Endothelial cell of umbilical vein (primary cell): ENCODE measurements around the gene ZER1. TPM values are rescaled to one million over a fixed set of nuclear protein-coding genes. Genes with fewer than 3 reads are reported as not detected.

Experiments
- BruUV-seq: library from RNA; stranded (reverse); fragments of 400-500 nt; replicated peaks from 2 replicates; lab custom pipeline; 2021; lab: Mats Ljungman, UMichigan
- CTCF ChIA-PET: fragments of 300-600, 350-600 bp; sonication (Branson Sonifier 250); formaldehyde crosslinking; loops from one replicate; lab custom pipeline; 2021; ENCODE audit warnings: antibody characterized with exemption, inconsistent platforms; lab: Charles Lee
- POLR2A ChIA-PET: fragments of 300-600, 350-600 bp; sonication (Branson Sonifier 250); formaldehyde crosslinking; loops from one replicate; lab custom pipeline; 2021; ENCODE audit warnings: antibody characterized with exemption, inconsistent platforms; lab: Charles Lee
- DNase-seq: peaks from one replicate; pipeline ENCODE4 v3.0.0-alpha.2; 2011; ENCODE audit warnings: low read depth, low spot score
- FAIRE-seq: peaks from 2 replicates; lab custom pipeline; 2011; peaks lifted over from hg19 to GRCh38; lab: Jason Lieb, UNC
- H2AFZ ChIP-seq: 2 replicates; pipeline ENCODE4 v1.6.0; 2012; ENCODE audit warnings: low read depth, low read length, control low read depth, inconsistent platforms
- H3K27ac ChIP-seq: 2 replicates; pipeline ENCODE4 v1.5.1; 2011; ENCODE audit warnings: low read depth, mild to moderate bottlenecking, control low read depth, low read length, moderate library complexity; ENCODE audit not compliant: insufficient read depth
- H3K27me3 ChIP-seq, 2 experiments: 2 replicates each; pipeline versions ENCODE4 v1.6.0 to v1.6.1; 2011; ENCODE audit warnings: low read length in 2 of 2, mixed read lengths in 1 of 2; ENCODE audit not compliant: control insufficient read depth in 2 of 2, insufficient read depth in 2 of 2
- H3K36me3 ChIP-seq, 2 experiments: 2 replicates in 1 of 2; 3 replicates in 1 of 2; pipeline ENCODE4 v1.5.1; 2011; ENCODE audit warnings: low read length in 2 of 2, mild to moderate bottlenecking in 1 of 2, moderate library complexity in 1 of 2; ENCODE audit not compliant: control insufficient read depth in 2 of 2, insufficient read depth in 2 of 2; ENCODE audit errors: extremely low read depth in 1 of 2
- H3K4me1 ChIP-seq: 3 replicates; pipeline ENCODE4 v1.5.1; 2011; ENCODE audit warnings: mild to moderate bottlenecking, low read length; ENCODE audit not compliant: control insufficient read depth, insufficient read depth; ENCODE audit errors: extremely low read depth
- H3K4me2 ChIP-seq: 2 replicates; pipeline ENCODE4 v1.6.1; 2011; ENCODE audit warnings: low read length, control low read depth, mixed read lengths; ENCODE audit not compliant: insufficient read depth
- H3K4me3 ChIP-seq, 3 experiments: fragments of 200-600 bp in 1 of 3; sonication (generic), shearing (Covaris generic) in 1 of 3; replicated peaks in 1 of 3; 2 replicates each; pipeline ENCODE4 v1.5.1; 2011 to 2016; ENCODE audit warnings: control low read depth in 3 of 3, low read length in 3 of 3, mild to moderate bottlenecking in 2 of 3, inconsistent platforms in 1 of 3, low read depth in 1 of 3, moderate library complexity in 1 of 3; ENCODE audit not compliant: insufficient read depth in 1 of 3
- H3K79me2 ChIP-seq: 2 replicates; pipeline ENCODE4 v1.6.0; 2012; ENCODE audit warnings: low read length, inconsistent platforms; ENCODE audit not compliant: control insufficient read depth, insufficient read depth
- H3K9ac ChIP-seq: replicated peaks from 2 replicates; pipeline ENCODE3; 2011; ENCODE audit warnings: low read length, control low read depth; ENCODE audit not compliant: insufficient read depth; ENCODE audit errors: extremely low read depth
- H3K9me1 ChIP-seq: replicated peaks from 3 replicates; pipeline ENCODE4 v1.6.0; 2011; ENCODE audit warnings: mild to moderate bottlenecking, low read length; ENCODE audit not compliant: control insufficient read depth, insufficient read depth; ENCODE audit errors: extremely low read depth
- H3K9me3 ChIP-seq: replicated peaks from 2 replicates; pipeline ENCODE4 v1.5.1; 2012; ENCODE audit warnings: low read length, inconsistent platforms; ENCODE audit not compliant: control insufficient read depth, insufficient read depth
- H4K20me1 ChIP-seq: replicated peaks from 2 replicates; pipeline ENCODE3; 2011; ENCODE audit warnings: mild to moderate bottlenecking, low read length; ENCODE audit not compliant: control insufficient read depth, insufficient read depth; ENCODE audit errors: extremely low read depth
- EZH2 ChIP-seq: IDR thresholded peaks from 2 replicates; pipeline ENCODE4 v1.6.1; 2012; ENCODE audit warnings: borderline replicate concordance, low read depth, mild to moderate bottlenecking, moderate library complexity, low read length, inconsistent platforms; ENCODE audit not compliant: severe bottlenecking
- FOS ChIP-seq: IDR thresholded peaks from 2 replicates; pipeline ENCODE4 v1.6.1; 2011; ENCODE audit warnings: mild to moderate bottlenecking, low read length, moderate library complexity, borderline replicate concordance; ENCODE audit not compliant: insufficient read depth
- GATA2 ChIP-seq: IDR thresholded peaks from 2 replicates; pipeline ENCODE4 v1.7.0; 2011; ENCODE audit warnings: low read depth, mild to moderate bottlenecking, moderate library complexity, mixed read lengths, low read length; ENCODE audit not compliant: insufficient read length, insufficient read depth
- JUN ChIP-seq: IDR thresholded peaks from 2 replicates; pipeline ENCODE4 v1.6.1; 2011; ENCODE audit warnings: borderline replicate concordance, low read depth; ENCODE audit not compliant: insufficient read length, insufficient read depth
- MYC ChIP-seq: IDR thresholded peaks from one replicate; pipeline ENCODE4 v1.6.1; 2011; ENCODE audit warnings: mild to moderate bottlenecking, low read depth, low read length
- POLR2A ChIP-seq: IDR thresholded peaks from 2 replicates; pipeline ENCODE4 v1.6.1; 2012; ENCODE audit warnings: low read depth, mild to moderate bottlenecking, control low read depth, low read length
- POLR2AphosphoS5 ChIP-seq: IDR thresholded peaks from 2 replicates; pipeline ENCODE4 v1.6.1; 2012; ENCODE audit warnings: low read depth, mild to moderate bottlenecking, control low read depth, low read length, moderate library complexity; ENCODE audit not compliant: insufficient read depth
- dilution Hi-C: fragments of 300-500 bp; cut with MboI; formaldehyde crosslinking; loops from one replicate; pipeline ENCODE4 v1.15.0; 2019; ENCODE audit warnings: low sequenced_read_pairs; ENCODE audit not compliant: extremely low pct_ligation_motif_present
- intact Hi-C: fragments of 100-400 bp; cut with micrococcal nuclease; formaldehyde crosslinking; loops from one replicate; pipeline ENCODE4 v1.10.0; 2022
- polyA plus RNA-seq, 4 experiments: library from polyadenylated mRNA; depleted of rRNA in 3 of 4; stranded (reverse) in 3 of 4; unstranded in 1 of 4; fragments of >200 nt; gene quantifications; 2 replicates each; pipeline versions ENCODE4 v1.2.1 to v1.2.3, GENCODE V29; 2011 to 2012; ENCODE audit warnings: missing spikeins in 1 of 4
- total RNA-seq: library from RNA; stranded (reverse); gene quantifications from 2 replicates; pipeline ENCODE4 v1.2.3, GENCODE V29; 2021
- TF ChIP-seq, protein P1 (sequence below), 2 donors: IDR thresholded peaks; 1 replicate in 1 of 2; 2 replicates in 1 of 2; pipeline ENCODE4 v1.5.1; 2011; ENCODE audit warnings: low read length in 2 of 2, mild to moderate bottlenecking in 2 of 2, moderate library complexity in 2 of 2, control low read depth in 1 of 2, inconsistent platforms in 1 of 2, low read depth in 1 of 2; ENCODE audit not compliant: insufficient read depth in 1 of 2; ENCODE audit errors: extremely low read depth in 1 of 2
- TF ChIP-seq, protein P2 (sequence below): IDR thresholded peaks from 2 replicates; pipeline ENCODE4 v1.6.1; 2011; ENCODE audit not compliant: insufficient read depth, insufficient read length

ZER1 gene
- total and polyA plus RNA-seq, 2 donors (not counting 3 experiments of a cell fraction or from before 2014, with no cell fraction given): 23.0 to 29.9 TPM

DNA sequence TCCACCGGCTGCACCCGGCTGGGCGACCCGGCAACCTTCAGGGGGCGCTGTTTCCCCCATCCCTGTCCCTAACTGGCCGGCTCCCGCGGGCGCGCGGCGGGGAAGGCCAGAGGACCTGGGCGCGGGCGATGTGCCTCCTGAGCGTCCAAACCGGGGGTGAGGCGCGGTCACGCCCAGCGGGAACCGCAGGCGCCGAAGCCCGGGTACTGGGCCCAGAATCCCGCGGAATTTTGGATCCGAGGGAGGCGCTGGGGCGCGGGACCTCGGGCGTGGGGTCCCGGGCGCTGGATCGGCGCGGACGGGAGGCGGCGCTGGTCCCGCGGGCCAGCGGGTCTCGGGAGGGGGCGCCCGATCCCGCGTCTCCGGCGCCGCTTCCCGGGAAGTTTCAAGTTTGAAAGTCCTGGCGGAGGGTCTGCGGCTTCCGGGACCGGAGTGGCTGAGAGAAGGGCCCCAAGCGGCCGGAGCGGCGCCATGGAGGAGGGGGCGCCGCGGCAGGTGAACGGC, 69.2 kb downstream of the ZER1 start, which contains the start of gene PKN3:
TSS of gene PKN3 (plus strand) at position 59 of the 504 bp plus-strand sequence. CDS start at position 472, 413 bp downstream.
- Histone ChIP-seq H3K9ac (peak within 1 kb of the TSS; percentile 70), H3K4me3 (peak within 1 kb of the TSS; percentile 68 to 80 (median 71)), H3K9me1 (no peaks in the 10 kb centered on the region), H3K27ac (peak within 1 kb of the TSS; percentile 38), H3K79me2 (peaks cover 10% of the 10 kb centered on the region), H4K20me1 (no peaks in the 10 kb centered on the region), H3K4me2 (peak within 1 kb of the TSS; percentile 68), H3K9me3 (no peaks in the 10 kb centered on the region), H3K36me3 (peaks cover 2 to 4% of the 10 kb centered on the region in 2 experiments), H3K27me3 (no peaks in the 10 kb centered on the region), H3K4me1 (peaks cover 14% of the 10 kb centered on the region), H2AFZ (peak within 1 kb of the TSS; percentile 83)
- no TSS peak for BruUV-seq
- POLR2A ChIA-PET: no interaction called here
- CTCF ChIA-PET: interaction anchor here (0.6 to 1.3 kb wide), 22 partner anchors 8 to 379 kb away, joined by 3 to 18 read pairs (median 4); partner anchors contain the start of genes DOLPP1, SET and ZDHHC12
- dilution Hi-C loops (no loop called here), intact Hi-C loops (loop anchor here (1.0 kb wide), 2 partner anchors 13 to 67 kb away; partner anchors contain the start of gene SET)
- peak; percentile 83 for DNase-seq
- peak; percentile 69 for TF ChIP-seq POLR2A
- TF ChIP-seq, protein P1, sequence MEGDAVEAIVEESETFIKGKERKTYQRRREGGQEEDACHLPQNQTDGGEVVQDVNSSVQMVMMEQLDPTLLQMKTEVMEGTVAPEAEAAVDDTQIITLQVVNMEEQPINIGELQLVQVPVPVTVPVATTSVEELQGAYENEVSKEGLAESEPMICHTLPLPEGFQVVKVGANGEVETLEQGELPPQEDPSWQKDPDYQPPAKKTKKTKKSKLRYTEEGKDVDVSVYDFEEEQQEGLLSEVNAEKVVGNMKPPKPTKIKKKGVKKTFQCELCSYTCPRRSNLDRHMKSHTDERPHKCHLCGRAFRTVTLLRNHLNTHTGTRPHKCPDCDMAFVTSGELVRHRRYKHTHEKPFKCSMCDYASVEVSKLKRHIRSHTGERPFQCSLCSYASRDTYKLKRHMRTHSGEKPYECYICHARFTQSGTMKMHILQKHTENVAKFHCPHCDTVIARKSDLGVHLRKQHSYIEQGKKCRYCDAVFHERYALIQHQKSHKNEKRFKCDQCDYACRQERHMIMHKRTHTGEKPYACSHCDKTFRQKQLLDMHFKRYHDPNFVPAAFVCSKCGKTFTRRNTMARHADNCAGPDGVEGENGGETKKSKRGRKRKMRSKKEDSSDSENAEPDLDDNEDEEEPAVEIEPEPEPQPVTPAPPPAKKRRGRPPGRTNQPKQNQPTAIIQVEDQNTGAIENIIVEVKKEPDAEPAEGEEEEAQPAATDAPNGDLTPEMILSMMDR (IDR thresholded peaks at IDR 0.05; ENCODE audit: extremely low read depth in 1 of 2, insufficient read depth in 1 of 2, low read depth in 1 of 2, low read length in 2 of 2): peak; percentile 95 to 97
- TF ChIP-seq FOS: no peak
- no peak for TF ChIP-seq MYC
- TF ChIP-seq GATA2: no peak
- TF ChIP-seq POLR2AphosphoS5: peak; percentile 67
- TF ChIP-seq EZH2: no peak
- TF ChIP-seq, protein P2, sequence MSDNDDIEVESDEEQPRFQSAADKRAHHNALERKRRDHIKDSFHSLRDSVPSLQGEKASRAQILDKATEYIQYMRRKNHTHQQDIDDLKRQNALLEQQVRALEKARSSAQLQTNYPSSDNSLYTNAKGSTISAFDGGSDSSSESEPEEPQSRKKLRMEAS: no peak
- TF ChIP-seq JUN: no peak
- FAIRE-seq: peak; percentile 8
